PC-9 (cell line): ENCODE measurements around the gene TRPM8. TPM values are rescaled to one million over a fixed set of nuclear protein-coding genes. Genes with fewer than 3 reads are reported as not detected.
"Not testable (repeated sequence)": the region's sequence is repeated elsewhere in the genome, so short reads cannot be mapped to it uniquely, and the experiment has no call there.

Source experiments
- BruUV-seq: library from RNA; stranded (reverse); fragments of 400-500 nt; replicated peaks from 2 replicates; lab custom pipeline; 2021; lab: Mats Ljungman, UMichigan
- CTCF ChIA-PET: fragments of 300-600 bp; sonication (Branson Sonifier 250); formaldehyde crosslinking; loops from one replicate; lab custom pipeline; 2022; ENCODE audit warnings: antibody characterized with exemption; lab: Charles Lee
- POLR2A ChIA-PET: fragments of 300-600 bp; sonication (Branson Sonifier 250); formaldehyde crosslinking; loops from one replicate; lab custom pipeline; 2022; ENCODE audit warnings: antibody characterized with exemption; ENCODE audit not compliant: unreplicated experiment; lab: Charles Lee
- DNase-seq, 2 experiments: peaks; one replicate each; pipeline versions ENCODE4 v3.0.0 to v3.0.0-alpha.2; 2015 to 2022; ENCODE audit warnings: mixed read lengths in 1 of 2
- H2AFZ ChIP-seq: fragments of 200-600 bp; sonication (generic); 2 replicates; pipeline ENCODE4 v1.8.1; 2017; ENCODE audit warnings: antibody characterized with exemption
- H3F3A ChIP-seq: fragments of 200-600 bp; sonication (generic); 2 replicates; pipeline ENCODE4 v1.8.1; 2017; ENCODE audit warnings: antibody characterized with exemption, mild to moderate bottlenecking, low read depth; ENCODE audit not compliant: insufficient read depth
- H3K27ac ChIP-seq: fragments of 200-600 bp; sonication (generic); 2 replicates; pipeline ENCODE4 v1.6.1; 2016; ENCODE audit warnings: mixed run types
- H3K27me3 ChIP-seq: fragments of 200-600 bp; sonication (generic); 2 replicates; pipeline ENCODE4 v1.6.1; 2016; ENCODE audit warnings: low read depth, mixed run types; ENCODE audit not compliant: insufficient read depth
- H3K36me3 ChIP-seq: fragments of 200-600 bp; sonication (generic); 2 replicates; pipeline ENCODE4 v1.6.1; 2016; ENCODE audit warnings: low read depth, mixed run types
- H3K4me1 ChIP-seq: fragments of 200-600 bp; sonication (generic); replicated peaks from 2 replicates; pipeline ENCODE4 v1.6.1; 2016; ENCODE audit warnings: mixed run types; ENCODE audit not compliant: insufficient read depth
- H3K4me2 ChIP-seq: fragments of 200-600 bp; sonication (generic); 2 replicates; pipeline ENCODE4 v1.6.1; 2017; ENCODE audit warnings: mixed run types
- H3K4me3 ChIP-seq: fragments of 200-600 bp; sonication (generic); 2 replicates; pipeline ENCODE4 v1.6.1; 2016; ENCODE audit warnings: mixed run types
- H3K79me2 ChIP-seq: fragments of 200-600 bp; sonication (generic); 2 replicates; pipeline ENCODE4 v1.6.1; 2017; ENCODE audit warnings: low read depth, mixed run types
- H3K9me2 ChIP-seq: fragments of 200-600 bp; sonication (generic); 2 replicates; pipeline ENCODE4 v1.8.1; 2017; ENCODE audit warnings: mild to moderate bottlenecking; ENCODE audit not compliant: insufficient read depth
- H3K9me3 ChIP-seq: fragments of 200-600 bp; sonication (generic); 2 replicates; pipeline ENCODE4 v1.8.1; 2016; ENCODE audit warnings: low read depth; ENCODE audit not compliant: insufficient read depth
- H4K20me1 ChIP-seq: fragments of 200-600 bp; sonication (generic); 2 replicates; pipeline ENCODE4 v1.8.1; 2017; ENCODE audit not compliant: insufficient read depth
- EZH2 ChIP-seq: fragments of 200-600 bp; sonication (generic); IDR thresholded peaks from 2 replicates; pipeline ENCODE4 v1.8.0; 2017; ENCODE audit warnings: antibody characterized with exemption, low read depth
- intact Hi-C: fragments of 100-400 bp; cut with micrococcal nuclease; formaldehyde crosslinking; loops from one replicate; pipeline ENCODE4 v1.10.0; 2022; ENCODE audit not compliant: unreplicated experiment
- total RNA-seq: library from RNA; stranded (reverse); gene quantifications from 2 replicates; pipeline ENCODE4 v1.2.3, GENCODE V29; 2021
- TF ChIP-seq, protein P1 (sequence below): fragments of 200-600 bp; sonication (generic); conservative IDR thresholded peaks from 2 replicates; pipeline ENCODE4 v1.6.1; 2017; ENCODE audit warnings: mixed run types, antibody characterized with exemption, mild to moderate bottlenecking, moderate library complexity

TRPM8 gene
- total RNA-seq, 1 experiment from 2014 or later = 2.1 TPM

DNA sequence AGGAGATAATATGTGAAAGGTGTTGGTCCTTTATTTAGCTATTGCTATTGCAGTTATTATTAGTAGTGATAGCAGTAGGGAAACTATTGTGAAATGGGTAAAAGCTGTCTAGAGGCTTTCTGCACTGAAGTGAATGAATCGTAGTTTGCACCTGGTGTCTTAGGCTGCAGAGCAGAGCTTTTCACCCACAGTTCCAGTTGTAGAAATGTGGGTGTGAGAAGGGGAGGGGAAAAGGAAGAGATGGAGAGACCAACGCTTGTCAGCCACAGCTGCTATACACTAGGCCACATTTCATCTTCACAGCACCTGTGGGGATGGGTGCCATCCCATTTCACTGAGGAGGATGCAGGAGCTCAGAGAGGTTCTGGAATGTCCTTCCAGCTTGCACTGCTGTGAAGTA lies 50.0 kb downstream of the TRPM8 start:
- no peak for DNase-seq
- TF ChIP-seq, protein P1, sequence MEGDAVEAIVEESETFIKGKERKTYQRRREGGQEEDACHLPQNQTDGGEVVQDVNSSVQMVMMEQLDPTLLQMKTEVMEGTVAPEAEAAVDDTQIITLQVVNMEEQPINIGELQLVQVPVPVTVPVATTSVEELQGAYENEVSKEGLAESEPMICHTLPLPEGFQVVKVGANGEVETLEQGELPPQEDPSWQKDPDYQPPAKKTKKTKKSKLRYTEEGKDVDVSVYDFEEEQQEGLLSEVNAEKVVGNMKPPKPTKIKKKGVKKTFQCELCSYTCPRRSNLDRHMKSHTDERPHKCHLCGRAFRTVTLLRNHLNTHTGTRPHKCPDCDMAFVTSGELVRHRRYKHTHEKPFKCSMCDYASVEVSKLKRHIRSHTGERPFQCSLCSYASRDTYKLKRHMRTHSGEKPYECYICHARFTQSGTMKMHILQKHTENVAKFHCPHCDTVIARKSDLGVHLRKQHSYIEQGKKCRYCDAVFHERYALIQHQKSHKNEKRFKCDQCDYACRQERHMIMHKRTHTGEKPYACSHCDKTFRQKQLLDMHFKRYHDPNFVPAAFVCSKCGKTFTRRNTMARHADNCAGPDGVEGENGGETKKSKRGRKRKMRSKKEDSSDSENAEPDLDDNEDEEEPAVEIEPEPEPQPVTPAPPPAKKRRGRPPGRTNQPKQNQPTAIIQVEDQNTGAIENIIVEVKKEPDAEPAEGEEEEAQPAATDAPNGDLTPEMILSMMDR = no peak
- no peak for TF ChIP-seq EZH2
- H3K9me2 ChIP-seq = no peaks in the 10 kb centered on the region
- H3K4me1 ChIP-seq = no peaks in the 10 kb centered on the region; the same call in 1 of the 2 replicates
- BruUV-seq = no TSS peak
- no peak overlapping the region for H3K4me3 ChIP-seq
- no peak overlapping the region for H2AFZ ChIP-seq
- intact Hi-C loops = no loop called here
- ChIA-PET CTCF (no interaction called here), POLR2A (interaction anchor here (0.7 kb wide), 1 partner anchor 505 kb away, joined by 4 read pairs; no protein-coding TSS in a partner anchor)
- no peaks in the 10 kb centered on the region for H3F3A ChIP-seq
- H3K36me3 ChIP-seq = no peaks in the 10 kb centered on the region
- H4K20me1 ChIP-seq = no peaks in the 10 kb centered on the region
- H3K27ac ChIP-seq = no peak overlapping the region
- H3K27me3 ChIP-seq = no peaks in the 10 kb centered on the region
- no peak overlapping the region for H3K4me2 ChIP-seq
- no peaks in the 10 kb centered on the region for H3K79me2 ChIP-seq
- no peaks in the 10 kb centered on the region for H3K9me3 ChIP-seq

DNA sequence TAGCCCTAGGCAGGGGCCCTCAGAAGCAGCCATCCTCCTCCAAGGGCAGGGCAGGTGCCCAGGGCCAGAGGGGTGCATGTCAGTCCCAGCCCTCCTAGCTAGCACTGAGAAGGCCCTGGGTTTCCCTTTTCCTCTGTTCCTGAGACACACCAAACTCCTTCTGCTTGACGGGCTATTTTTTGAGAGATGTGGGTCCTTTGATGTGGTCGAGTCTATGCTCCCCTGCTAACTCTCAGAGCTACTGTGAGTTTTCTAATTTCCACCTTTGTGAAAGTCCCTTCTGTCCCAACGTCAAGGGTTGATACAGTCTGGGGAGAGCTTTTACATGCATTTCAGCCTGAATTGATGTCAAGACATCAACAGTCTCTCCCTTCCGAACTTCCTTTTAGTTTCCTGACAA lies 51.4 kb downstream of the TRPM8 start:
- Histone ChIP-seq H3F3A (peaks cover 6% of the 10 kb centered on the region), H3K9me2 (no peaks in the 10 kb centered on the region), H2AFZ (no peak overlapping the region), H3K27ac (no peak overlapping the region), H3K4me2 (no peak overlapping the region), H3K79me2 (no peaks in the 10 kb centered on the region), H3K4me1 (peaks cover 11% of the 10 kb centered on the region), H3K27me3 (no peaks in the 10 kb centered on the region), H4K20me1 (no peaks in the 10 kb centered on the region), H3K36me3 (no peaks in the 10 kb centered on the region), H3K9me3 (no peaks in the 10 kb centered on the region), H3K4me3 (no peak overlapping the region)
- TF ChIP-seq, protein P1 = no peak
- TF ChIP-seq EZH2 = no peak
- DNase-seq = no peak
- intact Hi-C loops = no loop called here
- ChIA-PET CTCF (no interaction called here), POLR2A (no interaction called here)
- BruUV-seq = no TSS peak

DNA sequence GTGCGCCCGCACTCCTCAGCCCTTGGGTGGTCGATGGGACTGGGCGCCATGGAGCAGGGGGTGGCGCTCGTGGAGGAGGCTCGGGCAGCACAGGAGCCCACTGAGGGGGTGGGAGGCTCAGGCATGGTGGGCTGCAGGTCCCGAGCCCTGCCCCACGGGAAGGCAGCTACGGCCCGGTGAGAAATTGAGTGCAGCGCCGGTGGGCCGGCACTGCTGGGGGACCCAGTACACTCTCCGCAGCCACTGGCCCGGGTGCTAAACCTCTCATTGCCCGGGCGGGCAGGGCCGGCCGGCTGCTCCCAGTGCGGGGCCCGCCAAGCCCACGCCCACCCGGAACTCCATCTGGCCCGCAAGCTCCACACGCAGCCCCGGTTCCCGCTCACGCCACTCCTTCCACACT lies 55.3 kb downstream of the TRPM8 start:
- H3K4me3 ChIP-seq, H4K20me1 ChIP-seq, BruUV-seq, H3K79me2 ChIP-seq, H3K27me3 ChIP-seq, DNase-seq, H3K36me3 ChIP-seq, H3K9me2 ChIP-seq, H3K9me3 ChIP-seq: not testable (repeated sequence)
- Histone ChIP-seq H3K4me1 (peaks cover 47% of the 10 kb centered on the region), H3F3A (peaks cover 34% of the 10 kb centered on the region), H3K4me2 (peak overlapping the region; percentile 37), H2AFZ (peak overlapping the region; percentile 20; the same call in 1 of the 2 replicates), H3K27ac (0 out of 2 replicates have a peak overlapping the region, but pooled peaks have one; percentile 65)
- intact Hi-C loops = loop anchor here (5.0 to 10.0 kb wide), 5 partner anchors 120 to 1772 kb away; partner anchors contain the start of gene SH3BP4
- ChIA-PET CTCF (interaction anchor here (0.6 kb wide), 1 partner anchor 114 kb away, joined by 14 read pairs; no protein-coding TSS in a partner anchor), POLR2A (interaction anchor here (0.6 kb wide), 1 partner anchor 362 kb away, joined by 14 read pairs; no protein-coding TSS in a partner anchor)
